Psoas muscle (tissue), 8 donors: Measurements from ENCODE around the gene ZNF646. TPM values are rescaled to one million over a fixed set of nuclear protein-coding genes. Genes with fewer than 3 reads are reported as not detected.

ENCODE experiments used
- ATAC-seq, 4 donors: fragments of 200-7000 bp; cut with Tn5 transposase; one replicate each; pipeline ENCODE4 v1.9.1; 2020; ENCODE audit warnings: moderate library complexity in 3 of 4, mild to moderate bottlenecking in 2 of 4
- DNase-seq, 2 donors: peaks; one replicate each; pipeline ENCODE4 v3.0.0-alpha.2; 2020
- H3K27ac ChIP-seq: fragments of 200-600 bp; one replicate; pipeline ENCODE4 v1.8.0; 2022
- H3K27me3 ChIP-seq, 3 donors: fragments of 200-600 bp in 1 of 3; one replicate each; pipeline versions ENCODE4 v1.6.1 to v1.8.0; 2013 to 2022; ENCODE audit warnings: low read length in 2 of 3, mild to moderate bottlenecking in 2 of 3, moderate library complexity in 1 of 3; ENCODE audit not compliant: insufficient read depth in 3 of 3
- H3K36me3 ChIP-seq, 2 donors: fragments of 200-600 bp in 1 of 2; one replicate each; pipeline versions ENCODE4 v1.6.1 to v1.8.0; 2013 to 2022; ENCODE audit warnings: low read depth in 1 of 2, mild to moderate bottlenecking in 1 of 2, moderate library complexity in 1 of 2; ENCODE audit not compliant: insufficient read depth in 1 of 2
- H3K4me1 ChIP-seq: fragments of 200-600 bp; one replicate; pipeline ENCODE4 v1.8.0; 2022
- H3K4me3 ChIP-seq: fragments of 200-600 bp; one replicate; pipeline ENCODE4 v1.8.0; 2022; ENCODE audit warnings: mild to moderate bottlenecking
- H3K9me3 ChIP-seq: fragments of 200-600 bp; one replicate; pipeline ENCODE4 v1.8.0; 2022
- CTCF ChIP-seq: fragments of 200-600 bp; IDR thresholded peaks from one replicate; pipeline ENCODE4 v1.8.0; 2022; ENCODE audit warnings: antibody characterized with exemption
- WGBS, 3 donors: extraction: QIAGEN DNeasy Blood & Tissue Kit; methylation state at CpG; one replicate each; pipeline versions ENCODE4 v1.1.6 to v1.1.7; 2013; 5-methylcytosine and 5-hydroxymethylcytosine counted together
- intact Hi-C, 2 donors: fragments of 100-400 bp; cut with DNase I; formaldehyde crosslinking; loops; one replicate each; pipeline versions ENCODE4 v1.11.0 to v1.14.2; 2022
- polyA plus RNA-seq, 3 donors: library from polyadenylated mRNA; stranded (reverse); fragments of 200-250 nt; gene quantifications; one replicate each; pipeline ENCODE4 v1.2.3, GENCODE V29; 2013
- total RNA-seq, 4 donors: library from RNA; stranded (reverse); fragmentation: NEBNext Ultra II Directional in 2 of 4; extraction: Animal tissue kit (Norgen Biotek cat#: 25700) in 2 of 4; gene quantifications; one replicate each; pipeline versions ENCODE4 v1.2.1 to v1.2.4, GENCODE V29; 2021 to 2023
- donor health status: healthy with polysubstance abuse.
- donor health status: DM: no; HTN: no; CAD: no; lungs with moderate emphysema.
- donor health status: Bipolar disorder and iron deficiency.
- donor health status: healthy.
- donor health status: DM: yes; HTN: yes; CAD: no.
- donor health status: DM: no; HTN: no; CAD: no.
- donor health status: DM: no; HTN: no; CAD: no.
- donor health status: DM: yes; HTN: yes; CAD: no.

Gene ZNF646
- total and polyA plus RNA-seq, 7 donors, result 4.0 to 22.6 (median 8.9) TPM

- peak overlapping the region; percentile 97 for H3K27ac ChIP-seq
- peak overlapping the region; percentile 93 for H3K4me3 ChIP-seq
- ATAC-seq (no peak), DNase-seq (no peak)
- 10 to 13% (median 12%) methylated on average over 4 of the region's 4 CpGs for WGBS, 3 donors
- H3K9me3 ChIP-seq, result no peaks in the 10 kb centered on the region
- TF ChIP-seq CTCF, result no peak
- intact Hi-C loops, result loop anchor here (2.0 kb wide), 2 partner anchors 37 to 39 kb away; partner anchors contain the start of gene STX4 (in 1 of the 2)
- H3K36me3 ChIP-seq, result peaks cover 0 to 15% of the 10 kb centered on the region in 2 donors
- H3K27me3 ChIP-seq, result no peaks in the 10 kb centered on the region
- H3K4me1 ChIP-seq, result peaks cover 20% of the 10 kb centered on the region
Measured at GRCh38 chr16:31071861-31072260, 2.4 kb upstream of the ZNF646 start.

GRCh38 chr16:31072540-31073141 is 1.6 kb upstream of the ZNF646 start:
- Histone ChIP-seq H3K9me3 (no peaks in the 10 kb centered on the region), H3K27ac (peak overlapping the region; percentile 97), H3K4me1 (peaks cover 20% of the 10 kb centered on the region), H3K36me3 (peaks cover 0 to 22% of the 10 kb centered on the region in 2 donors), H3K27me3 (no peaks in the 10 kb centered on the region), H3K4me3 (peak overlapping the region; percentile 93)
- ATAC-seq, result no peak
- peak in 1 of 2 donors; percentile 62 for DNase-seq
- intact Hi-C loops, result loop anchor here (2.0 kb wide), 2 partner anchors 38 to 40 kb away; partner anchors contain the start of gene STX4 (in 1 of the 2)
- no peak for TF ChIP-seq CTCF
- 1 to 3% (median 2%) methylated on average over 27 of the region's 27 CpGs for WGBS, 3 donors

GRCh38 chr16:31073142-31073969 is 866 bp upstream of the ZNF646 start:
- WGBS, 3 donors, result 0 to 1% (median 1%) methylated on average over 64 to 83 of the region's 83 CpGs
- no peak for TF ChIP-seq CTCF
- no peaks in the 10 kb centered on the region for H3K9me3 ChIP-seq

GRCh38 chr16:31074814-31075183 is 577 bp downstream of the ZNF646 start:
- Histone ChIP-seq H3K27me3 (no peaks in the 10 kb centered on the region), H3K4me1 (peaks cover 20% of the 10 kb centered on the region), H3K27ac (peak overlapping the region; percentile 97), H3K4me3 (peak overlapping the region; percentile 93), H3K9me3 (no peaks in the 10 kb centered on the region), H3K36me3 (peaks cover 0 to 44% of the 10 kb centered on the region in 2 donors)
- intact Hi-C loops, result no loop called here
- DNase-seq (no peak), ATAC-seq (peak in 3 of 4 donors; percentile 7 to 24 (median 15))
- 0 to 2% (median 0%) methylated on average over 7 of the region's 7 CpGs for WGBS, 3 donors
- no peak for TF ChIP-seq CTCF

More at GRCh38 chr16:31073142-31073969, 866 bp upstream of the ZNF646 start:
- H3K36me3 ChIP-seq, result peaks cover 0 to 29% of the 10 kb centered on the region in 2 donors
- H3K27ac ChIP-seq, result peak overlapping the region; percentile 97
- intact Hi-C loops, result loop anchor here (2.0 kb wide), 2 partner anchors 39 to 41 kb away; partner anchors contain the start of gene STX4 (in 1 of the 2)
- ATAC-seq, result peak; percentile 82 to 88 (median 85)
- peaks cover 20% of the 10 kb centered on the region for H3K4me1 ChIP-seq
- DNase-seq, result peak; percentile 94 to 95
- H3K27me3 ChIP-seq, result no peaks in the 10 kb centered on the region
- H3K4me3 ChIP-seq, result peak overlapping the region; percentile 93
